ENCODE measurements around the gene HNRNPDL. TPM values are rescaled to one million over a fixed set of nuclear protein-coding genes. Genes with fewer than 3 reads are reported as not detected.
A peak's percentile ranks its signal among the peaks of the same experiment; 100 is the strongest.
"Not testable (repeated sequence)": the region's sequence is repeated elsewhere in the genome, so short reads cannot be mapped to it uniquely, and the experiment has no call there.

The HNRNPDL gene
- total RNA-seq, 1 donor from 2014 or later: 111 TPM

DNA sequence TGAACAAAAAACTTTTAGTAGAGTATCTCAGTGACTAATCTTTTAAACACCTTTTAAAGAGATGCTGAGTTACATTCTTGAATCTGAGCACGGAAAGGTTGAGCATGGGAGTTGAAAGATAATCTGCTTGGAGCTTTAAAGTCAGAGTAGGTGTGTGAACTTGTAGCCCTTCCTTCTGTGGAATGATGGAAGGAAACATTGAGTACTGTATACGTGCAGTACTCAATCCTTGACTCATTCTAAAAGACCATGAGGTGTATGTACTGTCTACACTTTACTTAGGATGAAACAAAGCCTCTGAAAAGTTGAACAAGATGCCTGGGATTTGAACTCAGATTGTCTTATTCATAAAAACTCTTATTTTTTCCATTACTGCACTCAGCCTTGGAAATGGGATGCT is 3.5 kb upstream of the HNRNPDL start:
- DNase-seq (ENCODE audit: low read depth in 2 of 2): no peak

DNA sequence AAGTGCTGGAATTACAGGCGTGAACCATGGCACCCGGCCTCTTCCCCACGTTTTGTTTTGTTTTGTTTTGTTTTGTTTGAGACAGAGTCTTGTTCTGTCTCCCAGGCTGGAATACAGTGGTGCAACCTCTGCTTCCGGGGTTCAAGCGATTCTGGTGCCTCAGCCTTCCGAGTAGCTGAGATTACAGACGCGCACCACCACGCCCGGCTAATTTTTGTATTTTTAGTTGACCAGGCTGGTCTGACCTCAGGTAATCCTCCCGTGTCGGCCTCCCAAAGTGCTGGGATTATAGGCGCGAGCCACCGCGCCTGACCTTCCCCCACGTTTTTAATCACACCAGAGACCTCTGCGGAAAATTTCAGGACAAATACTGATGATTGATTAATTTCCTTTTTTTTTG is 2.3 kb upstream of the HNRNPDL start:
- DNase-seq (ENCODE audit: low read depth in 2 of 2): no peak

DNA sequence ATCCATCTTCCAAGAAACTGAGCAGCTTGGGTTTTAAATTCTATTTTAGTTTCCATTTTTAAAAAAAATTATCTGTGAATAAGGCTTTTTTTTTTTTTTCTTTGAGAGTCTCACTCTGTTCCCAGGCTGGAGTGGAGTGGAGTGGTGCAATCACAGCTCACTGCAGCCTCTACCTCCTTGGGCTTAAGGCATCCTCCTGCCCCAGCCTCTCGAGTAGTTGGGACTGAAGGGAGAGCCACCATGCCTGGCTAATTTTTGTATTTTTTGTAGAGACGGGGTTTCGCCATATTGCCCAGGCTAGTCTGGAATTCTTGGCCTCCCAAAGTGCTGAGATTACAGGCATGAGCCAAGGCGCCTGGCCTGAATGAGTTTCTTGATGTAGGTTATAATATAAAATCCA is 1.6 kb upstream of the HNRNPDL start:
- DNase-seq (ENCODE audit: low read depth in 2 of 2): no peak

DNA sequence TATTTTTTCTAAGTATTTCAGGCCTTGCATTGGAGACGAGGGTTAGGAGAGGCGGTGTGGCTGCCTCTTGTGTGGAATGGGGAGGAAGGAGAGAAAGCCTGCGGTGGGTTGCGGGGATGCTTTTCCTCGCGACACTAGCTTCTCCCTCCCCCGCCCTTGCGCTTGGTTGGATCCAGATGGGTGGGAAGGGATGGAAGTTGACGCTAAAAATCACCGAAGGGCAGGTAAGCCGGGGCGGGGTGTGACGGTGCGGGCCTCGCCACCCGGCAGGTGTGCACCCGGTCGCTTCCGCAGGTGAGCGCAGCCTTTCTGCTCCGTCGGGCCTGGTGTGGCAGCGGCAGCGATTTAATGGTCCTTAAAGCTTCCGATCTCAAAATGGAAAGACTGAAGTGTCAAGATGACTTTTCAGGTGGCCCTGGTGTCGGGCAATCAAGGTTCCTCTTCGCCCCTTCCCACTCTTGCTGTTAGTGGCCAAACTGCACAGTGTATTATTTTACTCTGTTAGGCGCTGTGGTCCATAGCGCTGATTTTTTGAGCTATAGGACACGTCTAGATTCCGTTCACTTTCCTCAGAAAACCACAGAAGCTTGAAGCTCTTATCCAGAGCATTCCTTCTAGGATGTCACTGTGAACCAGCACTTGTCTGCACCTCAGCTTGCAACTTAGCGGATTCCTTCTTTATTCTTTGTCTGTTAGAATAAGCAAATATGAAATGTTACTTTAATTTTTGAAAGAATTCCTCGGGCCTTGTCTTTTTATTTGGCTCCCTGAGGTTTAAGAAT is 893 bp upstream of the HNRNPDL start:
- no peak for DNase-seq (ENCODE audit: low read depth in 2 of 2)

DNA sequence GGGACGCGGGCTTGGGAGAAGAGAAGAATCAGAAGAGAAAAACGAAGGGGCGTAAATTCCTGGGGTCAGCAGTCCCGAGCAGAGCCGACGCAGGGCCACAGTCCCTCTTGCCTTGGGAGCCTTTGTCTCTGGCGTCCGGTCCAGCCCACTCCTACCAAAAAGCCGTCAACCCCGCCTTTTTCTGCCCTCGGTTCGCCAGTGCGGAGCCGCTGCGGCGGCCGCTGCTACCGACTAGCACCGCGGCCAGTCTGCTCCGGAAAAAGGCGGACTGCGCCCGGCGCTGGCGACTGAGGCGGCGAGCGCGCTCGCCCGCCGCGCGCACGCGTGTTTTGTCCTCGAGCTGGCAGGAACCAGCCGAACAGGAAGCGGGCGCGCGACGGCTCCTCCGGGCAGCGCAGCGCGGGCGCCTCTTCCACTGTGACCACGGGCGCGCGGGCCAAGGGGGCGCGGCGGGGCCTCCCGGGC is 502 bp downstream of the HNRNPDL start:
- DNase-seq (ENCODE audit: low read depth in 2 of 2): peak in 1 of 2 donors; percentile 25

DNA sequence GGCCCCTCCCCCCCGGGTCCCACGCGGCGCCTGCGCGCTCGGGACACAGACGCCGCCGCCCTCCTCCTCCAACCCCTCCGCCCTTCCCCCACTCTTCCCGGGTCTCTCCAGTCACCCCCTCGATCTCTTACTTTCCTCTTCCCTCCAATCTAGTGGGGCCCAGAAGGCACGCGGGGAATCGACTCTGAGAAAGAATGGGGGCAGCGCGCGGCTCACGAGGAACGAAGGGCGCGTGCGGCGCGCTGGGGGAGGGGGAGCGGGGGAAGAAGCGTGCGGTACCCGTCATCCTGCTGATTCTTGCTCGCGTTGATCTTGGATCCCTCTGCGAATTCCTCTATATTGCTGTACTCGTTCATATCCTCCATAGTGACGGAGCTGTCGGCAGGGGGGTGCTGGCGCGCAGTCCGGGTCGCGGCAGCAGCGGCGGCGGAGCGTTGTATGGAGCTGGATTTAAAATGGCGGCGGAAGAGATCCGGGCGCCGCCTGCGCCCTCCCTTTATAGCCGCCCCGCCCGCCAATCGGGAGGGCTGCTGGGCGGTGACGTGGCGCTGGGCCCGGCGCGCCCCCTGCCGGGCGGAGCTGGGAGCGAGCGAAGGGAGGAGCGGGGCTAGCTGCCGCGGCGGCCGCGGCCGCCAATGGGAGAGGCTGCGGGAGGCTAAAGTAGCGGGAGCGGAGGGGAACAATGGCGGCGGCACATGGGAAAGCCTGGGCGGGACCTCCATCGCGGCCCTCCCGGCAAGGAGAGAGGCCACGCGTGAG is 1.1 kb downstream of the HNRNPDL start:
- peak; percentile 73 to 91 for DNase-seq (ENCODE audit: low read depth in 2 of 2)

DNA sequence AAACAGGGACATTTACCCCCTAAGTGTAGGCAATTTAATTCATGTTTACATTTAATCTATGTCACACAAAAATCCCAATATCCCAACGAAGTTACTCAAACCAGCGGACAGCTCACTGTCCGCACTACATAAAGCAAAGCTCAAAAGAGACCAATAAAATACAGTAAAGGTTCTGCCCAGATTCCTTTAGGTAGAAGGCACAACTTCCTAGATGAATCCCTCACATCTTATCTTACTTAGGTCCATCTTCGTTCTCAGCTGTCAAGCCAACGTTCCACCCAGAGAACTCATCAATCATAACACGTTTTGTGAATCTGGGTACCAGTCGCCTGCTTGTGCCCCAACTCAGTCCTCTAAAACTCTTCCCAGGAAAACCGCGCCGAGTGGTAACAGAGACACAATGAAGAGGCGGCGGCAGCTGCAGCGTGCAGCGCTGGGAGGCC is 1.7 kb downstream of the HNRNPDL start:
- DNase-seq (ENCODE audit: low read depth in 2 of 2): no peak

DNA sequence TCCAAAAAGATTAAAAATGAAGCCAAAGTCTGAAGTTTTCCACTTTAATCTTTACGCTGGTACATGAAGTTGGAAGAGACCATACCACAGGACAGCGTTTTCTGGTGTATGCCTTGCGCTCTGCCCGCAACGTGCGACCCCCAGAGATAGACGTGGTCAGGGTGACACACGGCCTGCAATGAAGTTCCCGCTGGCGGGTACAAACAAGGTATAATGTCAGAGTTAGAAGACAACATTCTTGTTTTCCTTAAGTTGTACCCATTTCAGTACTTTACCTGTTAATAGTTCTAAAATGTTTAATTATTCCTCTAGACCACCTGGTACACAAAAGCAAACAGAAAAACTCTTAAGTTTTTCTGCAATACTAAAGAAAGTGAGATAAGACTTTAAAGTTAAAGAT is 4.8 kb downstream of the HNRNPDL start:
- DNase-seq (ENCODE audit: low read depth in 2 of 2): no peak

DNA sequence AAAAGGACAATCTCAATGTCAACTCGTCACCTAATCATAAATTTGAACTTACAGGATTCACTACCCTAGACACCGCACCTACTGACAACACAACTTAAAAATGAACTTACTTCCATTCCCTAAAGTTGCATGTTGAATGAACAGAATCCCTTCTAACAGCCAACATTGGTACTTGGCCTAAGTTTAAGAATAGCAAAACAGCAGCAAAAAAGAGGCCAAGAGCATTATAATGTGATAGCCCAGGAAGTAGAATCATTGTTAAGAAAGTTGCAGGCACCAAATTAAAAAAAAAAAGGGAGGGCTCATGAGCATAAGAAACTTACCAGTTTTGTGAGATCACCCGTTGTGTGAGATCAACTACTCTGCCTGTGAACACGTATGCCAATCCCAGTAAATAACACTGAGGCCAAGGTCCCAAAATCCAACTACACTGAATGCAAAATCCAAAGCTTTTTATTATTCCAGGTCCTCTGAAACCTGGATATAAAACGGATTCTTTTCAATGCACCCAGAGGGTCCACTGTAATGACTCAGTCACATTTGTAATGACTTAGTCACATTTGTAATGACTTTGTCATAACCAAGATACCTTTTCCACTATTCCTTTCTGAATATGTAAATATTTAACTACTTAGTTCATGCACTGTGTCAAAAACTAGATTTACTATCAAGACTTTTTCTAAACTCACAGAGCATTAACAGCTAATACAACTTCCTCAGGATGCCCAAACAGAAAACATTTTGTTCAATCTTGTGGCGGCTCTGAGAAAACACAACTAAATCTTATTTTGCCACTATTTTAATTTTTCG is 6.8 kb downstream of the HNRNPDL start:
- DNase-seq (ENCODE audit: low read depth in 2 of 2): no peak

DNA sequence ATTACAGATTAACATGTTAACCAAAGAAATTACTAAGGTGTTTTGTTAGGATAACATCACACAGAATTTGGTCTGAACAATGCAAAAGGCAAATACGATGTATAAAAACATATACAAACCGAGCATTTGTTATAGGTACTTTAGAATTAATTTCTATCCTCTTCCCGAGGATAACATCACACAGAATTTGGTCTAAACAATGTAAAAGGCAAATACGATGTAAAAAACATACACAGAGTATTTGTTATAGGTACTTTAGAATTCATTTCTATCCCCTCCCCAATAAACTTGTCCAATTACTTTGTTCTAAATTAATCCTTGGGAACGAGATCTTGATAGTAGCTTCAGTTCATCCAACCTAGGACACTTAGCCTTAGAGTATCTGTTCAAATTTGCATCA is 7.6 kb downstream of the HNRNPDL start:
- DNase-seq (ENCODE audit: low read depth in 2 of 2): no peak

DNA sequence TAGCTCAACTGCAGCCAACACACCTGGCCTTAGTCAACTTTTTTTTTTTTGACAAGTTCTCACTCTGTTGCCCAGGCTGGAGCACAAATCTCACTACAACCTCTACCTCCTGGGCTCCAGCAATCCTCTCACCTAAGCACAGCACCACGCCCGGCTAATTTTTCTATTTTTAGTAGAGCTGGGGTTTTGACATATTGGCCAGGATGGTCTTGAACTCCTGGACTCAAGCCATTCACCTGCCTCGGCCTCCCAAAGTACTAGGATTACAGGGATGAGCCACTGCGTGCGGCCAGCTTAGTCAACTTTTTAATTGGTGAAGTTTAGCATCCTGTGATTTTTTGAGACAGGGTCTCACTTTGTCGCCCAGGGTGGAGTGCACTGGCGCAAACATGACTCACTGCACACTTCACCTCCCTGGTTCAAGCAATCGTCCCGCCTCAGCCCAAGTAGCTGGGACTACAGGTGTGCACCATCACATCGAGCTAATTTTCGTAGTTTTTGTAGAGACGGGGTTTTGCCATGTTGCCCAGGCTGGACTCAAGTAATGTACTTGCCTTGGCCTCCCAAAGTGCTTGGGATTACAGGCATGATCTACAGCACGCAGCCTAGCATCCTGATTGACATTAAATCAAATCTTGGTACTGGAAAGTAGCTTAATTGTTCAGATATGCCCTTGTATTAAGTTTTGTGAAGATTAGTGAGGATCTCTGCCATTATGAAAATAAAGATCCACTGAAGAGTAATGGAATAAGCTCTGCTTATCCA is 8.3 kb downstream of the HNRNPDL start:
- DNase-seq (ENCODE audit: low read depth in 2 of 2): no peak

DNA sequence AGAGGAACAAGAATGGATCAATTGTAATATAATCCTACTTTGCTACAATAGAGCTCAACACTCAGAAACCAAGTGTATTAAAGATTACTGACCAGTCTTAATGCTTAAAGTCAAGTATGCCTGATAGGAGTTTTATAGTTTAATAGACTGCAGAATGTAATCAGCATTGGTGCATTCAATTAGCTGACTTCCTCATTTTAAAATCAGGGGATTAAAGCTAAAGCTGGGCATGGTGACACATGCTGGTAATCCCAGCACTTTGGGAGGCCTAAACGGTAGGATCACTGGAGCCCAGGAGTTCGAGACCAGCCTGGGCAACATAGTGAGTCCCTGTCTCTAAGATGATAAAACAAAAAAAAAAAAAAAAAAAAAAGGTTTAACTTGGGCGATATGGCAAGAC is 10.8 kb downstream of the HNRNPDL start:
- DNase-seq (ENCODE audit: low read depth in 2 of 2): no peak

DNA sequence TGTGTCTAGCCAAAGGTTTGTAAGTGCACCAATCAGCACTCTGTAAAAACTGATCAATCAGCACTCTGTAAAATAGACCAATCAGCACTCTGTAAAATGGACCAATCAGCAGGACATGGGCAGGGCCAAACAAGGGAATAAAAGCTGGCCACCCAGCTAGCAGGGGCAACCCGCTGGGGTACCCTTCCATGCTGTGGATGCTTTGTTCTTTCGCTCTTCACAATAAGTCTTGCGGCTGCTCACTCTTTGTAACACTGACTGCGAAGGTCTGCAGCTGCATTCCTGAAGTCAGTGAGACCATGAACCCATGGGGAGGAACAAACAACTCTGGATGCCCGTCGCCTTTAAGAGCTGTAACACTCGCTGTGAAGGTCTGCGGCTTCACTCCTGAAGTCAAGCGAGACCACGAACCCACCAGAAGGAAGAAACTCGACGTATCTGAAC is 14.3 kb downstream of the HNRNPDL start:
- DNase-seq (ENCODE audit: low read depth in 2 of 2): no peak

DNA sequence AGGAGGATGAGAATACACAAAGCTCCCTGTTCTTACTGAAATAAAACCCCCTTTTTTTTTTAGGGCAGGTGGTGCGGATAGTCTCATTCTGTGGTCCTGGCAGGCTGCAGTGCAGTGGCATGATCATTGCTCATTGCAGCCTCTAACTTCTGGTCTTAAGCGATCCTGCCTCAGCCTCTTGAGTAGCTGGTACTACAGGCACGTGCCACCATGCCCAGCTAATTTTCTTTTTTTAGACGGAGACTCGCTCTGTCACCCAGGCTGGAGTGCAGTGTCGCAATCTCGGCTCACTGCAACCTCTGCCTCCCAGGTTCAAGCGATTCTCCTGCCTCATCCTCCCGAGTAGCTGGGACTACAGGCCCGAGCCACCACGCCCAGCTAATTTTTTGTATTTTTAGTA is 15.2 kb downstream of the HNRNPDL start:
- DNase-seq (ENCODE audit: low read depth in 2 of 2): not testable (repeated sequence)

DNA sequence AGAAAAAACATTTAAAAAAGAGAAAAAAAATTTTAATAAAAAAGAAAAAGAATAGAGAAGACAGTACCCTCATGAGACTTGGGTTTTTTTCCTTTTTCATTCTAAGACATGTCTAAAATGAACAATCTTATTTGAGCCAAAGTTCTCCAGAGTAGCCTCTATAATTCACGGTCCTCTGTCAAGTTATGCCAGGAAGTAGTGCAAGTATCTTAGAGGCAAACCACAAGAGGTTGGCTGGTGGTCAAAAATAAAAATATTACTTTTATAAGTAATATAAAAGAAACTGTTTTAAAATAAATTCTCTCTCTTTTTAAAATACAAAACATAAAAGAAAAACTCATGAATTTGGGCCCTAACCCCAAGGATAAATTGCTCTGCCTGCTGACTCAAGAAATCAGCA is 26.5 kb downstream of the HNRNPDL start:
- no peak for DNase-seq (ENCODE audit: low read depth in 2 of 2)

DNA sequence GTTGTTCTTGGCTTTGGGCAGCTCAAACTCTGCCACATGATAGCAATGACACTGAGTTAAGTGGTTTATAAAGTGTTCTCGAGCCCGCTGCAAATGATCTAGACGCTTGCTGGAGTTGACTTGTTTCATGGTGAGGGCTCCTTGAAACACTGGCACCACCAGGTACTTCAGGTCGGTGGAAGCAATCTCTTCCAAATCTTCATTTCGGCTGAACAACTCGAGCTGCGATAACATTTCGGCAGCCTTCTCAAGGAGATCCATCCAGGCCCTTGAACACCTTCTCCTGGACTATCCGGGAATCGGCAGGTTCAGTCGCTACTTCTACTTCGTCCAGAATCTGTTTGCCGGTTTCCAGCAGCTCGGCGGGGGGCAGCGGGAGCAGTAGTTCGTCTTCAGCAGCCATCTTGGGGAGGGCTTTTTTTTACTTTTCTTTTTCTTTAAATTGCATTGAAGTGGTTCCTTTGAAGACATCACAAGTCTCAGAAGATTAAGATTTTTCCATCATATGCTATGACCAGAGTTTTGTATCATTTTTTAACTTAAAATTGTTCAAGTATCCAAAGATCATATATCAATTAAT is 28.0 kb downstream of the HNRNPDL start:
- no peak for DNase-seq (ENCODE audit: low read depth in 2 of 2)

DNA sequence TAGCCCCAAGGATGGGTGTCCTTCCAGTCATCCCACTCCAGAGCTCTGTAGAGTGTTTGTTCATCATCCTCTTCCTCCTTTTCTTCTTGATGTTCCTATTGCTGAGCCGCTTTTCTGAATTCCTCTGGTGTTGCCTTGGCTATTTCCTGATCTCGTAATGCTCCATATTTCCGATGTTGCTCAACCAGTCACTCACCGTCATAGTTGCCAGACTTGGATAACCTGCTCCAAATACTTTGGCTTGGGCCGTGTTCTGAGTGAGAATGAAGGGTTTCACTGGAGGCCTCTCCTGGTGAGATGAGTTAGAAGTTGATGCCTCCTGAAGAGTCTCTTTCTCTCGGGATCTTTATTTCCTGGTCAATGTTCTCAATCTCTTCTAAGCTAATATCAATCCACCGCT is 28.7 kb downstream of the HNRNPDL start:
- no peak for DNase-seq (ENCODE audit: low read depth in 2 of 2)

DNA sequence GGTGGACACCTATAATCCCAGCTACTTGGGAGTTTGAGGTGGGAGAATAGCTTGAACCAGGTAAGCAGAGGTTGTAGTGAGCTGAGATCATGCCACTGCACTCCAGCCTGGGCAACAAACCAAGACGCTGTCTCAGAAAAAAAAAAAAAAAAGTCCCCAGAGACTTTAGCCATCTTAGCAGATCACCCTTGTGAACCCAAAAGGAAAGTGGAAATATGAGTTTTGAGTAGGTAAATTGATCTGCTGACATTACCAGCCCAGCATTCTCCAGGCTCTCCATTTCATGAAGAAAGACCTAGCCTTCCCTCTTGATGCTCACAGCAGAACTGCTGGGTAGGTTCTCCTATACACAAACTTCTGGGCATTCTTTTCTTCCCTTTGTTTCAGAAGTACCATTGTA is 32.0 kb downstream of the HNRNPDL start:
- DNase-seq (ENCODE audit: low read depth in 2 of 2): no peak

DNA sequence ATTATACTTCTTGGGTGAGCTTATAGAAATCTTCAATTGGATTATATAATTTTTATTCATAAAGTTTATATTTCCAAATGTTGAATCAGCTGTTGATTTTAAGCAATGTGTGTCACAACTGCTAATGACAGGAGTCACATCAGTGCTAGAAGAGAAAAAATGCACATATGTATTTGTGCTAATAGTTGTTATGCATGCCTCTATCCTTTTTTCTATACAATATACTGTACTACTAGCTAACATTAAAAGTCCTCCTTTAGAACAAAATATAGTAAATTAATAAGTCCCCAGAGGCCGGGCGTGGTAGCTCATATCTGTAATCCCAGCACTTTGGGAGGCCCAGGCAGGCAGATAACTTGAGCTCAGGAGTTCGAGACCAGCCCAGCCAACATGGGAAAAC is 32.7 kb downstream of the HNRNPDL start:
- no peak for DNase-seq (ENCODE audit: low read depth in 2 of 2)

DNA sequence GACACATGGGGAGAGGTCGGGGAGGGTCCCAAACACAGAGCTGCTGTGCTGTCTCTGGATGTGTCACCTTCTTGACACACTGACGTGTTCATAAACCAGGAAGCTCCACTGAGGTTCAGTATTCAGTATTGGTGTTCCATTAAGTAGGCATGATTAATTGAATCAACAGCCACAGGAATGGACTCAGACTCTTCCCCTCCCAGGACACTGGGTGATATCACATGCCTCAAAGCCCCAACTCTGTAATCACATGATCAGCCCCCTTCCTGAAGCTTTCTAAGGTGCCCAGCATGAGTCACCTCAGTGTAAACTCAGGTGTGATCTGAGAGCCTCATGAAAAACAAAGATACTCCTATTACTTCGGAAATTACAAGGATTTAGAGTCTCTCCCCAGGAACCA is 35.4 kb downstream of the HNRNPDL start:
- DNase-seq (ENCODE audit: low read depth in 2 of 2): no peak

DNA sequence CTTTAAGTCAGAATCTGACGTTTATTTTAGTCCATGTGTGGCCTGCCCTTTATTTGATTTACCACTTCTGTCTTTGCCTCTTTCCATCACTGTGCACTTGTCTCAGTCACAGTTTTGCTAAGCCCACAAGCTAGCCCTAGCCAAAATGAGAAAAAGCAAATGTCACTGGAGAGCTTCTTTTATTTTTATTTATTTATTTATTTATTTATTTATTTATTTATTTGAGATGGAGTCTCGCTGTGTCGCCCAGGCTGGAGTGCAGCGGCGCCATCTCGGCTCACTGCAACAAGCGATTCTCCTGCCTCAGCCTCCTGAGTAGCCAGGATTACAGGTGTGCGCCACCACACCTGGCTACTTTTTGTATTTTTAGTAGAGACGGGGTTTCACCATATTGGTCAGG is 40.2 kb downstream of the HNRNPDL start:
- DNase-seq (ENCODE audit: low read depth in 2 of 2): not testable (repeated sequence)
